HG03469 (cell line): ENCODE data around the gene BLTP3A.

Experiments
- ATAC-seq: cut with Tn5 transposase; IDR thresholded peaks from one replicate; pipeline ENCODE4 v1.9.1; 2021; ENCODE audit warnings: mild to moderate bottlenecking, moderate library complexity, moderate number of reproducible peaks; ENCODE audit not compliant: unreplicated experiment

Gene BLTP3A

GRCh38 chr6:34819571-34820480 lies 27.9 kb downstream of the BLTP3A start:
- no peak for ATAC-seq

GRCh38 chr6:34829137-34829536 lies 37.3 kb downstream of the BLTP3A start:
- ATAC-seq: no peak

GRCh38 chr6:34832942-34833341 lies 41.1 kb downstream of the BLTP3A start:
- no peak for ATAC-seq

GRCh38 chr6:34834789-34835518 lies 43.1 kb downstream of the BLTP3A start:
- no peak for ATAC-seq

- no peak for ATAC-seq
Measured at GRCh38 chr6:34836008-34836407, 44.1 kb downstream of the BLTP3A start.

- no peak for ATAC-seq
Measured at GRCh38 chr6:34836451-34836850, 44.6 kb downstream of the BLTP3A start.

- no peak for ATAC-seq
Measured at GRCh38 chr6:34837528-34837927, 45.6 kb downstream of the BLTP3A start.

- ATAC-seq: no peak
Measured at GRCh38 chr6:34839666-34840352, 47.9 kb downstream of the BLTP3A start.
